Upper lobe of left lung (tissue), 4 donors: ENCODE measurements around the gene LMOD2.

Experiments used
- EP300 ChIP-seq, 4 donors: sonication (generic); formaldehyde crosslinking; IDR thresholded peaks; one replicate each; pipeline ENCODE4 v1.5.1; 2017; ENCODE audit warnings: antibody characterized with exemption in 4 of 4, control low read depth in 2 of 4
- POLR2A ChIP-seq, 4 donors: fragments of 450-650 bp; IDR thresholded peaks; one replicate each; pipeline ENCODE4 v1.5.1; 2016 to 2017; ENCODE audit warnings: antibody characterized with exemption in 4 of 4, mild to moderate bottlenecking in 2 of 4
- TF ChIP-seq, protein P1 (sequence below), 6 experiments: fragments of 450-650 bp in 4 of 6; fragments of 200-600 bp in 2 of 6; sonication (generic) in 2 of 6; IDR thresholded peaks; one replicate each; pipeline ENCODE4 v1.5.1; 2016 to 2019; ENCODE audit warnings: antibody characterized with exemption in 6 of 6

DNA sequence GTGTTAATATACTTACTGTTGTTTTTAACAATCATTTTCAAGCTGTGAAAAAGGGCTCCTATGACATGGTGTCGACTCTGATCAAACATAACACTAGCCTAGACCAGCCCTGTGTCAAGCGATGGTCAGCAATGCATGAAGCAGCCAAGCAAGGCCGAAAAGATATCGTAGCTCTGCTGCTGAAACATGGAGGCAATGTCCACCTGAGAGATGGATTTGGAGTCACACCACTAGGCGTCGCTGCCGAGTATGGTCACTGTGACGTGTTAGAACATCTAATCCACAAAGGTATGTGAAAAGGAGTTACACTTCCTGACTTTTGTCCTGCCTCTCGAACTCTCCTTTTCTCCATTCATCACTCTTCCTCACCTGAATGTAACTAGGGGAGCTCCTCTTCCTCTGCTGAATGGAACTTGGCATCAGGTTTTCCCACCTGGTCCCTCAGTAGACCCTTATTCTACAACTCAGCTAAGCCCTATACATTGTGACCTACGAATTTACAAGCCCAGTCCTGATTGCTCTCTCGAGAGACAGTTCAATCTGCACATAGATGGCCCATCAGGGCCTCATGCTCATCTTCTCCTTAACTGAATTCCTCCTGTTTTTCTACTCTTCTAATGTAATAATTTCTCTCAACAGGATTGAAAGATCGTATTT is 31.0 kb upstream of the LMOD2 start:
- TF ChIP-seq, protein P1, sequence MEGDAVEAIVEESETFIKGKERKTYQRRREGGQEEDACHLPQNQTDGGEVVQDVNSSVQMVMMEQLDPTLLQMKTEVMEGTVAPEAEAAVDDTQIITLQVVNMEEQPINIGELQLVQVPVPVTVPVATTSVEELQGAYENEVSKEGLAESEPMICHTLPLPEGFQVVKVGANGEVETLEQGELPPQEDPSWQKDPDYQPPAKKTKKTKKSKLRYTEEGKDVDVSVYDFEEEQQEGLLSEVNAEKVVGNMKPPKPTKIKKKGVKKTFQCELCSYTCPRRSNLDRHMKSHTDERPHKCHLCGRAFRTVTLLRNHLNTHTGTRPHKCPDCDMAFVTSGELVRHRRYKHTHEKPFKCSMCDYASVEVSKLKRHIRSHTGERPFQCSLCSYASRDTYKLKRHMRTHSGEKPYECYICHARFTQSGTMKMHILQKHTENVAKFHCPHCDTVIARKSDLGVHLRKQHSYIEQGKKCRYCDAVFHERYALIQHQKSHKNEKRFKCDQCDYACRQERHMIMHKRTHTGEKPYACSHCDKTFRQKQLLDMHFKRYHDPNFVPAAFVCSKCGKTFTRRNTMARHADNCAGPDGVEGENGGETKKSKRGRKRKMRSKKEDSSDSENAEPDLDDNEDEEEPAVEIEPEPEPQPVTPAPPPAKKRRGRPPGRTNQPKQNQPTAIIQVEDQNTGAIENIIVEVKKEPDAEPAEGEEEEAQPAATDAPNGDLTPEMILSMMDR (IDR thresholded peaks at IDR 0.05) = peak in 4 of 6 experiments; percentile 12 to 30 (median 20)
- TF ChIP-seq EP300 (IDR thresholded peaks at IDR 0.05) (no peak), POLR2A (IDR thresholded peaks at IDR 0.05) (no peak)
